Fibroblast of skin of abdomen (primary cell): Measurements from ENCODE around the gene CENPT.
A peak's percentile ranks its signal among the peaks of the same experiment; 100 is the strongest.
"Not testable (repeated sequence)": the region's sequence is repeated elsewhere in the genome, so short reads cannot be mapped to it uniquely, and the experiment has no call there.

ENCODE experiments used
- DNase-seq: peaks from one replicate; pipeline ENCODE4 v3.0.0-alpha.2; 2013

Gene CENPT

DNA sequence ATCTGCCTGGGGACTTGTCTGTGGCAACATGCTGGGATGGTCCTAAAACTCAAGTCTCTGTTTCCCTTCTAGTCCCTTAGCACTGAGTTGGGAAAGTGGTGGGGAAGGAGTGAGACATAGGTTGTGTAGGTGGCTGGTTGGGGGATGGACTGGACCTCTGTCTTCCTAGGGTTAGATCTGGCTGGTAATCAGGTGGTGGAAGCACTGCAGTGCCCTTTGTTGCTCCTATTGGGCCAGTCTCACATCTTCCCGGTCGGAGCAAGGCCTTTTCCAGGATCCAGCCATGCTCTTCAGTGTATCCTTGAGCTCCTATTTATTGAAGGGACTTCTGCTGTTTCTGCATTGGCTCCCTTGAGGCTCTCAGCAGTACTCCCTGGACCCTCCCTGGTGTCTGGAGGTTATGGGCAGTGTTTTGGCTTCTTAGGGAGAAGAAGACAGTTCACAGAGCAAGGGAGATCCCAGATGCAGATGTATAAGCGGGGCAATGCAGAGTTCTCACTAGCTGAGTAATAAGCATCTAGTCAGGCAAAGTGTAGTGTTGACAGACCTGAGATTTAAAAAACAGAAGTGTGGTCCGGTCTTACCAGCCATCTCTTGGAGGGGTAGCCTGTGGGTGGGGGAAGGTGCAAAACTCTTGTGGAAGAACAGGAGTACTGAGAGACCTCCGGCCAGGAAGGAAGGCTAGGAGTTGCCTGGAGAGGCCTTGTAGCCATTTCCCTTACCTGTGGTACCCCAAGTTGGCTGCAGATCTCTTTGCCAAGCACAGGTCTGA lies 2.0 kb downstream of the CENPT start:
- DNase-seq, result no peak

DNA sequence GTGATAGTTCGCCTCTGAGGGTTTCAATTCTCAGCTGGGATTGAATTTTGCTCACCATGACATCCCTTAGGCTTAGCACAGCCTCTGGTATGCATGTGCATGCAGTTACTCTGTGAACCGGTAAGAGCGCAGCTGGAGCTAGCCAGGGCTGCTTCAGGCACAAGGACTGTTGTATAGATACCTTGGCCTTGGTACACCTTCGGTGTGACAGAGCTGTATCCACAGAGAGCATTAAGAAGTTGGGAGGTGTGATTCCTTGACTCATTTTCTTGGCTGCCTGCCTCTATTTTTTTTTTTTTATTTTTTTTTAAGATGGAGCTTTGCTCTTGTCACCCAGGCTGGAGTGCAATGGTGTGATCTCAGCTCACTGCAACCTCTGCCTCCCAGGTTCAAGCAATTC lies 3.0 kb downstream of the CENPT start:
- DNase-seq, result peak; percentile 38

DNA sequence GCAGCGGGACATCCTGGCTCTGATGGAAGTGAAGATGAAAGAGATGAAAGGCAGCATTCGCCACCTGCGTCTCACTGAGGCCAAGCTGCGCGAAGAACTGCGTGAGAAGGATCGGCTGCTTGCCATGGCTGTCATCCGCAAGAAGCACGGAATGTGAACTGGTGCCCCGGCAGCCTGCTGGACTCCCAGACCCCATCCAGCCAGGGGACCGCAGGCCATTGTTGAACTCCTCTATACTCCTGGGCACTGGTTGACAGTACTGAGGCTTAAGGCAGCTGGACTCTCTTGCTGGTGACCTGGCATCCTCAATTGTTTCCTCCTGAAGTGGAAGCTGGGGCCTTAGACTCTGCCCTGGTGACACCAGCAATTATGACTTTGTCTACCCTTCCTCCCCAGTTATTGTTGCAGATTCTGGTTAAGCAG lies 4.1 kb downstream of the CENPT start:
- no peak for DNase-seq

- peak; percentile 32 for DNase-seq
These were observed 4.8 kb downstream of the CENPT start for GRCh38 chr16:67842509-67843342.

- peak; percentile 93 for DNase-seq
These were observed 5.5 kb downstream of the CENPT start, which contains the start of gene THAP11 for GRCh38 chr16:67841816-67842508. TSS of gene THAP11 (plus strand) at chr16:67842320. CDS start at chr16:67842555, 235 bp downstream.

- no peak for DNase-seq
These were observed 6.2 kb downstream of the CENPT start for GRCh38 chr16:67841198-67841815.

GRCh38 chr16:67837811-67838210 lies 9.7 kb downstream of the CENPT start:
- no peak for DNase-seq

DNA sequence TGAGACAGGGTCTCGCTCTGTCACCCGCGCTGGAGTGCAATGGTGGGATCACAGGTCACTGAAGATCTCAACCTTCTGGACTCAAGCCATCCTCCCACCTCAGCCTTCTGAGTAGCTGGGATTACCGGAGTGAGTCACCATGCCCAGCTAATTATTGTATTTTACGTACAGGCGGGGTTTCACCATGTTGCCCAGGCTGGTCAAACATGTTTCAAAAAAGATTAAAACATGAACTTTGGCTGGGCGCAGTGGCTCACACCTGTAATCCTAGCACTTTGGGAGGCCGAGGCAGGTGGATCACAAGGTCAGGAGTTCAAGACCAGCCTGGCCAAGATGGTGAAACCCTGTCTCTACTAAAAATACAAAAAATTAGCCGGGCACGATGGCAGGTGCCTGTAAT lies 10.3 kb downstream of the CENPT start:
- not testable (repeated sequence) for DNase-seq

DNA sequence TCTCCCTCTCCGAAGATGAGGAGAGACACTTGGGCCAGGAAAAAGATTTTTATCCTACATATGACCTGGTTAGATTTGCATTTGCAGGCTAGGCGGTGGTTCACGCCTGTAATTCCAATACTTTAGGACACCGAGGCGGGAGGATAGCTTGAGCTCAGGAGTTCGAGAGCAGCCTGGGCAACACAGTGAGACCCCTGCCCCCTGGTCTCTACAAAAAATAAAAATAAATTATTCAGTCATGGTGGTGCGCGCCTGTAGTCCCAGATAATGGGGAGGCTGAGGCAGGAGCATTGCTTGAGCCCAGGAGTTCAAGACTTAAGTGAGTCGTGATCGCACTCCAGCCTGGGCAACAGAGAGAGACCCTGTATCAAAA lies 13.3 kb downstream of the CENPT start:
- no peak for DNase-seq

DNA sequence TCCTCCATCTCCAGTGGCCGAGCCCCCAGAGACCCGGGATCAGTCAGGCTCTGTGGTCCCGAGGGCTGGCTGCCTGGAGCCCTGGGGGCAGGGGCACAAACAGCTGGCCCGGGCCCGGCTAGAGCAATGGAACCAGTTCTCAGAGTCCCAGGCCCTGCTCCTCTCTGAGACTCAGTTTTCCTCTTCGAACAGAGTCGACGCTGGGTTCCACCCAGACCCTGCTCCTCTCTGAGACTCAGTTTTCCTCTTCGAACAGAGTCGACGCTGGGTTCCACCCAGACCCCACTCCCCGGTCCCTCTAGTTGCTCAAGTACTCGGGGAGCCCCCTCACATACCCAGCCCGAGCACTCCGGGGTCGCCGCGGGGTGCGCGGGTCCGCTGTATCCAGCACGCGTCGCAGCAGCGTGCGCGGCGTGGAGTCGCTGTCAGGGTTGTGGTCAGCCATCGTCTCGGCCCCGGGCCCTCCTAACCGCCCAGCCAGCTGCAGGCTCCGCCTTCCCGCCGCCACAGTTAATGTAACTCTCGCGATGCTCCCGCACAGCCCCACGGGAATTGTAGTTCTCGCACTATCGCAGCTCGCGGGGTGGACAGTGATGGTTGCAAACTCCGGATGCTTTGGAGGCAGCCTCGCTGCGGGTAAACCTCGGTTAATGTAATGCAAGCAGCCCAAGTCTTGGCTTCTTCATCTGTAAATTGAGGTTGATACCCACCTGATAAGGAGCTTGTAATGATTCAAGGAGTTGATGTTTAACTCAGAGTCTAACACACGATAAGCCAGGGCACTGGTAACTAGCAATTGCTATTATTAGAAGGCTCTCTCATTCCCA lies 13.9 kb downstream of the CENPT start:
- DNase-seq, result peak; percentile 87

DNA sequence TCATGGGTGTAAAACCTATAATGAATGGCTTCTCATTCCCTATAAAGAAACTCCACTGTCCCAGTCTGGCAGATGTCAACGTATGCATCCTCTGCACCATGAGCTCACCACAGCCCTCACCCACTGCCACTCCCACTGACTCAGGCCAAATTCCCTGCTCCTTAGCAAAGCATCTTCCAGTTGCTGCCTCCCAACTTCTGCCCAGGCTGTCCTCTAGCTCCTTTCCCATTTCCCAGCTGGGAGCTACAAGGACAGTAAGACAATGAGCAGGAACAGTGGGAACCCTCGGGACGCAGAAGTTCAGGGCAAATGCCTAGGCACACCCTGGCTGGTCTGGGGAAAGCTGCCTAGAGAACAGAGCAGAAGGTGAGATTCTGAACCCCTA lies 14.5 kb downstream of the CENPT start:
- DNase-seq, result peak; percentile 61

DNA sequence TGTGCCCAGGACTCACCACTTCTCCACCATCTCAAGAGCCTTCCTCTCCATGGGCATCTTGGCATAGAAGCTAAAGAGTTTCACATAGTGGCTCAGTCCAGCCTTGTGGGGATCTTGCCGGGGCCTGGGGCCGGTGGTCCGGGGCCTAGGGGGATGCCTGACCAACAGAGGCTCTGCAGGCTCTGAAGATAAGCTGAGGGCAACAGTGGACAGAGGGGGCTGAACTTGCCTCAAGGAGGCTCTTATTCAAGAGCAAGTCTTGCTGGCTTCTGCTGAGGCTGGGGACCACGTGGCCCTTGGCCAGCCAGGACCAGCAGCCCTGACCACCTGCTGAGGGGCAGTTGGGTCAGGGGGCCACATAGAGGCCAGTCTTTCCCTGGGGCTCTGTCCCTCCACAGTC lies 18.8 kb downstream of the CENPT start:
- DNase-seq, result no peak

DNA sequence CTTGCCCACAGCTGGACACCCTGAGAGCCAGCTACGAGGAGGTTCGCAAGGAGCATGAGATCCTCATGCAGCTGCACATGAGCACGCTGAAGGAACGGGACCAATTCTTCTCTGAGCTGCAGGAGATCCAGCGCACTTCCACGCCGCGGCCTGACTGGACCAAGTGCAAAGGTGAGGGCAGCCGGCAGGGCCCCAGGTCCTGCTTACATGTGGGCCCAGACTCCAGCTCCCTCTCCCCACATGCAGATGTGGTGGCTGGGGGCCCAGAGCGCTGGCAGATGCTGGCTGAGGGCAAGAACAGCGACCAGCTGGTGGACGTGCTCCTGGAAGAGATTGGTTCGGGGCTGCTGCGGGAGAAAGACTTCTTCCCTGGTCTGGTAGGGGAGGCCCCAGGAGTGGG lies 21.6 kb downstream of the CENPT start:
- DNase-seq, result no peak

GRCh38 chr16:67825119-67825518 lies 22.4 kb downstream of the CENPT start:
- DNase-seq, result no peak

DNA sequence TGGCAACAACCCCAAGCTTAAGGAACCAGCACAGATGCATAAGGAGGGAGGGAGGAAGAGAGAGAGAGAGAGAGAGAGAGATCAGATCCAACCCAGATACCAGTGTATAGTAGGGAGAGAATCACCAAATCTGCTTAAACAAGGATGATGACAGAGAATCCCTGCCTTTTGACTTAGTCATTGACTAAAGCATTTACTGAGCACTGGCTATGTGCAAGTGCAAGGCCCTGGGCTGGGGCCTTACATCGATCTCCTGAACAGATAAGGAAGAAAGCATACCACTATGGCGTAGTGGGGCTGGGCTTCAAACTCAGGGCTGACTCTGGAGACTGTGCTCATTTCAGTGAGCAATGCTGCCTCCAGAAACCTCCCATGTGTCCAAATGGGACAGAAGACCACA lies 25.0 kb downstream of the CENPT start:
- DNase-seq, result peak; percentile 23

- DNase-seq, result no peak
These were observed 26.8 kb downstream of the CENPT start for GRCh38 chr16:67820608-67821259.

DNA sequence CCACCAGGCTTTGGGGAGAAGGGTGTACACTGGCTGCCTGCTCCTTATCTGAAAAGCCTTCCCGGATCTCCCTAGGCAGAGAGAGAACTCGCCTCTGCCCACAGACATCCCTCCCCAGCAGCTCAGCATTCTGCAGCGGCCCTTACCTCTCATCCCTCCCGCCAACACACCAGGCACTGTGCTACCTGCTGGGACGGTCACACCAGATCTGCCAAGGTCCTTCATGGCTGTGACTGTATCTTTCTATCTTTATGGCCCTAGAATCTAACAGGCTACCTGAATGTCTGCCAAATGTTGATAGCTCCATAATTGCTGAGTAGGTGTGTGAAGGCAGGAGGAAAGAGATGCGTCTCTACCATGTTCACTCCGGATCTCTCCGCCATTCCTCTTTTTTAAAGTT lies 32.9 kb downstream of the CENPT start:
- no peak for DNase-seq

DNA sequence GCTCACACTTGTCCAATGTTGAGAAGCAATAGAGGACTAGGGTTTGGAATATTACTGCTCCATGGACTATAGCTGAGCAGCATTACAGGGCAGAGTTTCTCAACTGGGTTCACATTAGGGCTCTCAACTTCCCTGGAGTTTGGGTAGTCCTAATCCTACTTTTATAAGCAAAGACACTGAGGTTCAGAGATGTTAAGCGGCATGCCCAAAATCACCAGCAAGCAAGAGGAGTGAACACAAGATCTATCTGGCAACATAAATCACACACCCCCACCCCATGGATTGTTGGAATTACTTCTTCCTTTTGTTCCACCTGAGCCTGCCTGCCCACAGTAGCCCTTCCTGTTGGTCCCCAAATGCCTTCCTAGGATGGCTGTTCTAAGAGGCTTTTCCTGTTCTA lies 35.6 kb downstream of the CENPT start:
- no peak for DNase-seq

GRCh38 chr16:67807148-67807682 lies 40.3 kb downstream of the CENPT start:
- no peak for DNase-seq

DNA sequence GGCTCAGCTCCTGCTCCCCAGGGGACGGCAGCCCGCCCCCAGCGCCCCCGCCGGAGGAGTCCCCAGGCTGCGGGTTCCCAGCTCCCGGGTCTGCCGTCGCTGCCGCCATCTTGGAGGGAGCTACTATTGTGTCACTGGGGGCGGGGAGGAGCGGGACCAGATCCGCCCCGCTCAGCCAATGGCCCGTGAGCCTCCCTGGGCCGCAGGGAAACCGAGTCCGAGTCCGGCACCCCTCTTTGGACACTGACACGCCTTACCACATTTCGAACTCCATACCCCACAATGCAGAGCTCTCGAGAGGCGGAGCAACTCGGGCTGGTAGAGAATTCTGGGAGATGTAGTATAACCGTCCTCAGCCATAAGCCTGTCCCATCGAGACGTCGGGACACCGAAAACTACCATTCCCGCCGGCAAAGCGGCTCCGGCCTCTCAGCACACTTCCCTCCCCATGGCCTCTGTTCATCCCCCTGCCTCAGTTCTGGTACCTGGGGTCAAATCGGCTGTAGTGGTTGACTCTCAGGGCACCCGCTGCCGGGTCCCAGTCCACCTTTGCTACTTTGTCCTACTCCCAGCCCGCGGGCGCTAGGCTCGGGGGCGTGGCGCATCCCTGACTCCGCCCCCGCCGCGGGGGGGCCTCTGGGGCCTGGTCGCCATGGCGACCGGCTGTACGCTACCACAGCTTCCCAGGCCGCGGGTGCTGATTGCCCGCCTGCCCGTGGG lies 40.9 kb downstream of the CENPT start, which contains the start of the genes RANBP10 and TSNAXIP1:
Gene RANBP10 (minus strand): TSS at position 133 of the 720 bp plus-strand sequence. CDS start 24 bp downstream, at position 109.
Gene TSNAXIP1 (plus strand): TSS at position 462 of the 720 bp plus-strand sequence. CDS start 261 bp downstream, outside the sequence.
- DNase-seq, result peak; percentile 99
